Measurements from ENCODE around the gene KCNJ10. TPM values are rescaled to one million over a fixed set of nuclear protein-coding genes. Genes with fewer than 3 reads are reported as not detected.

Gene KCNJ10
- total RNA-seq, 1 experiment from 2014 or later: 0.08 TPM

DNA sequence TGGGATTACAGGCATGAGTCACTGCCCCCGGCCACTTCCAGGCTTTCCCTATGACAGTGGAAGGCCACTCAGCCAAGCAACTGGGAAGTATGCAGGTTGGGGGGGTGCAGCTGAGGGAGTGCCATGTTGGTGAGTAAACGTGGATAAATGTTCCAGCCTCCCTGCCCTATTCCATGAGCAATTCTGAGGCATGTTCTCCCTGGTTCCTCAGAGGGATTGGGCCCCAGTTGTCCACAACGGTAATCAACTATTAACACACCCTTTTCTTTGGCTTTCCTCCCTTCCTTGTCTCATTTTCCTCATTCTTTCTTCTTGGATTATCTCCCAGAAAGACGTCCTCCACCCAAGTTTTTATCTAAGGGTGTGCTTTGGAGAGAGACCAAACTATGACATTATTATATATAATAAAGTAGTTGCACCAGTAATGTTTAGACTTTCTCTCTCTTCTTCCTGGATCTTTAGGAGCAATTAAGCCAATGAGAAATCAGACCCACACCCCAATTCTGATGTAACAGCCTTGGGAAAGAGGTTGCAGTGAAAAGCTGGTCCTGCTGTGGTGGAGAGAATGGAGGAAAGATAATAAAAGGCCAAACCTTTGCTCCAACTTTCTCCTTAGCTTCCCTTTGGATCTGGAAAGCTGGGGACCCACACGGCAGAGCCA lies 109.1 kb downstream of the KCNJ10 start:
- no TSS peak for BruUV-seq (replicated peaks)
- Histone ChIP-seq H3K9me3 (ENCODE audit: control insufficient read depth, insufficient read depth, low read depth, low read length) (no peaks in the 10 kb centered on the region), H3K36me3 (ENCODE audit: control insufficient read depth, insufficient read depth, low read length) (no peaks in the 10 kb centered on the region), H3K27me3 (ENCODE audit: control insufficient read depth, insufficient read depth, low read length) (no peaks in the 10 kb centered on the region; the same call in 1 of the 2 replicates), H3K27ac (ENCODE audit: low read length) (no peak overlapping the region), H3K4me3 (ENCODE audit: low read depth in 2 of 2, low read length in 2 of 2) (no peak overlapping the region), H3K4me1 (ENCODE audit: control insufficient read depth, insufficient read depth, low read length) (no peaks in the 10 kb centered on the region)
- in situ Hi-C loops (cut with HindIII; ENCODE audit: low pct_unique_long_range_greater_than_20kb, low sequenced_read_pairs): no loop called here
- ChIA-PET POLR2A (no interaction called here), CTCF (no interaction called here)
- intact Hi-C loops (cut with micrococcal nuclease; ENCODE audit: unreplicated experiment): no loop called here
- DNase-seq (ENCODE audit: low read depth, low spot score) (no peak), ATAC-seq (no peak)
- TF ChIP-seq, protein P1, sequence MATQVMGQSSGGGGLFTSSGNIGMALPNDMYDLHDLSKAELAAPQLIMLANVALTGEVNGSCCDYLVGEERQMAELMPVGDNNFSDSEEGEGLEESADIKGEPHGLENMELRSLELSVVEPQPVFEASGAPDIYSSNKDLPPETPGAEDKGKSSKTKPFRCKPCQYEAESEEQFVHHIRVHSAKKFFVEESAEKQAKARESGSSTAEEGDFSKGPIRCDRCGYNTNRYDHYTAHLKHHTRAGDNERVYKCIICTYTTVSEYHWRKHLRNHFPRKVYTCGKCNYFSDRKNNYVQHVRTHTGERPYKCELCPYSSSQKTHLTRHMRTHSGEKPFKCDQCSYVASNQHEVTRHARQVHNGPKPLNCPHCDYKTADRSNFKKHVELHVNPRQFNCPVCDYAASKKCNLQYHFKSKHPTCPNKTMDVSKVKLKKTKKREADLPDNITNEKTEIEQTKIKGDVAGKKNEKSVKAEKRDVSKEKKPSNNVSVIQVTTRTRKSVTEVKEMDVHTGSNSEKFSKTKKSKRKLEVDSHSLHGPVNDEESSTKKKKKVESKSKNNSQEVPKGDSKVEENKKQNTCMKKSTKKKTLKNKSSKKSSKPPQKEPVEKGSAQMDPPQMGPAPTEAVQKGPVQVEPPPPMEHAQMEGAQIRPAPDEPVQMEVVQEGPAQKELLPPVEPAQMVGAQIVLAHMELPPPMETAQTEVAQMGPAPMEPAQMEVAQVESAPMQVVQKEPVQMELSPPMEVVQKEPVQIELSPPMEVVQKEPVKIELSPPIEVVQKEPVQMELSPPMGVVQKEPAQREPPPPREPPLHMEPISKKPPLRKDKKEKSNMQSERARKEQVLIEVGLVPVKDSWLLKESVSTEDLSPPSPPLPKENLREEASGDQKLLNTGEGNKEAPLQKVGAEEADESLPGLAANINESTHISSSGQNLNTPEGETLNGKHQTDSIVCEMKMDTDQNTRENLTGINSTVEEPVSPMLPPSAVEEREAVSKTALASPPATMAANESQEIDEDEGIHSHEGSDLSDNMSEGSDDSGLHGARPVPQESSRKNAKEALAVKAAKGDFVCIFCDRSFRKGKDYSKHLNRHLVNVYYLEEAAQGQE (IDR thresholded peaks at IDR 0.05; ENCODE audit: insufficient read depth in 1 of 2, low read depth in 2 of 2, low read length in 1 of 2): no peak
- no peak for TF ChIP-seq SIN3A (IDR thresholded peaks at IDR 0.05; ENCODE audit: borderline replicate concordance, insufficient read depth, low read depth, low read length)
- no peak for TF ChIP-seq TCF7L2 (IDR thresholded peaks at IDR 0.05; ENCODE audit: low read depth, low read length)
- TF ChIP-seq POLR2AphosphoS5 (IDR thresholded peaks at IDR 0.05; ENCODE audit: low read depth, low read length): no peak
- TF ChIP-seq, protein P2, sequence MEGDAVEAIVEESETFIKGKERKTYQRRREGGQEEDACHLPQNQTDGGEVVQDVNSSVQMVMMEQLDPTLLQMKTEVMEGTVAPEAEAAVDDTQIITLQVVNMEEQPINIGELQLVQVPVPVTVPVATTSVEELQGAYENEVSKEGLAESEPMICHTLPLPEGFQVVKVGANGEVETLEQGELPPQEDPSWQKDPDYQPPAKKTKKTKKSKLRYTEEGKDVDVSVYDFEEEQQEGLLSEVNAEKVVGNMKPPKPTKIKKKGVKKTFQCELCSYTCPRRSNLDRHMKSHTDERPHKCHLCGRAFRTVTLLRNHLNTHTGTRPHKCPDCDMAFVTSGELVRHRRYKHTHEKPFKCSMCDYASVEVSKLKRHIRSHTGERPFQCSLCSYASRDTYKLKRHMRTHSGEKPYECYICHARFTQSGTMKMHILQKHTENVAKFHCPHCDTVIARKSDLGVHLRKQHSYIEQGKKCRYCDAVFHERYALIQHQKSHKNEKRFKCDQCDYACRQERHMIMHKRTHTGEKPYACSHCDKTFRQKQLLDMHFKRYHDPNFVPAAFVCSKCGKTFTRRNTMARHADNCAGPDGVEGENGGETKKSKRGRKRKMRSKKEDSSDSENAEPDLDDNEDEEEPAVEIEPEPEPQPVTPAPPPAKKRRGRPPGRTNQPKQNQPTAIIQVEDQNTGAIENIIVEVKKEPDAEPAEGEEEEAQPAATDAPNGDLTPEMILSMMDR (IDR thresholded peaks at IDR 0.05): no peak

- POLR2A ChIA-PET: no interaction called here
- Histone ChIP-seq H3K4me3 (ENCODE audit: low read depth in 2 of 2, low read length in 2 of 2) (no peak overlapping the region), H3K4me1 (ENCODE audit: control insufficient read depth, insufficient read depth, low read length) (no peaks in the 10 kb centered on the region), H3K36me3 (ENCODE audit: control insufficient read depth, insufficient read depth, low read length) (no peaks in the 10 kb centered on the region), H3K27me3 (ENCODE audit: control insufficient read depth, insufficient read depth, low read length) (peaks cover 8% of the 10 kb centered on the region), H3K9me3 (ENCODE audit: control insufficient read depth, insufficient read depth, low read depth, low read length) (no peaks in the 10 kb centered on the region), H3K27ac (ENCODE audit: low read length) (no peak overlapping the region)
- in situ Hi-C loops (cut with HindIII; ENCODE audit: low pct_unique_long_range_greater_than_20kb, low sequenced_read_pairs): no loop called here
- TF ChIP-seq POLR2AphosphoS5 (IDR thresholded peaks at IDR 0.05; ENCODE audit: low read depth, low read length): no peak
- no peak for TF ChIP-seq TCF7L2 (IDR thresholded peaks at IDR 0.05; ENCODE audit: low read depth, low read length)
- TF ChIP-seq SIN3A (IDR thresholded peaks at IDR 0.05; ENCODE audit: borderline replicate concordance, insufficient read depth, low read depth, low read length): no peak
- TF ChIP-seq, protein P2 (IDR thresholded peaks at IDR 0.05): no peak
- ATAC-seq: no peak
- intact Hi-C loops (cut with micrococcal nuclease; ENCODE audit: unreplicated experiment): no loop called here
- DNase-seq (ENCODE audit: low read depth, low spot score): no peak
- CTCF ChIA-PET: no interaction called here
- no TSS peak for BruUV-seq (replicated peaks)
These were observed 110.5 kb downstream of the KCNJ10 start for GRCh38 chr1:159959451-159959850.
